GM18867 (cell line): ENCODE results near the gene BCL7C.
"Not testable (repeated sequence)": the region's sequence is repeated elsewhere in the genome, so short reads cannot be mapped to it uniquely, and the experiment has no call there.

Experiments
- ATAC-seq: cut with Tn5 transposase; IDR thresholded peaks from one replicate; pipeline ENCODE4 v1.9.1; 2021; ENCODE audit warnings: mild to moderate bottlenecking, moderate library complexity; ENCODE audit not compliant: unreplicated experiment

BCL7C gene

GRCh38 chr16:30893744-30894539, at the start of gene BCL7C:
TSS of gene BCL7C (minus strand) at chr16:30894077. CDS start at chr16:30893944, 133 bp downstream.
- ATAC-seq: peak; percentile 75

GRCh38 chr16:30942426-30942806, 48.5 kb upstream of the BCL7C start:
- ATAC-seq: no peak

DNA sequence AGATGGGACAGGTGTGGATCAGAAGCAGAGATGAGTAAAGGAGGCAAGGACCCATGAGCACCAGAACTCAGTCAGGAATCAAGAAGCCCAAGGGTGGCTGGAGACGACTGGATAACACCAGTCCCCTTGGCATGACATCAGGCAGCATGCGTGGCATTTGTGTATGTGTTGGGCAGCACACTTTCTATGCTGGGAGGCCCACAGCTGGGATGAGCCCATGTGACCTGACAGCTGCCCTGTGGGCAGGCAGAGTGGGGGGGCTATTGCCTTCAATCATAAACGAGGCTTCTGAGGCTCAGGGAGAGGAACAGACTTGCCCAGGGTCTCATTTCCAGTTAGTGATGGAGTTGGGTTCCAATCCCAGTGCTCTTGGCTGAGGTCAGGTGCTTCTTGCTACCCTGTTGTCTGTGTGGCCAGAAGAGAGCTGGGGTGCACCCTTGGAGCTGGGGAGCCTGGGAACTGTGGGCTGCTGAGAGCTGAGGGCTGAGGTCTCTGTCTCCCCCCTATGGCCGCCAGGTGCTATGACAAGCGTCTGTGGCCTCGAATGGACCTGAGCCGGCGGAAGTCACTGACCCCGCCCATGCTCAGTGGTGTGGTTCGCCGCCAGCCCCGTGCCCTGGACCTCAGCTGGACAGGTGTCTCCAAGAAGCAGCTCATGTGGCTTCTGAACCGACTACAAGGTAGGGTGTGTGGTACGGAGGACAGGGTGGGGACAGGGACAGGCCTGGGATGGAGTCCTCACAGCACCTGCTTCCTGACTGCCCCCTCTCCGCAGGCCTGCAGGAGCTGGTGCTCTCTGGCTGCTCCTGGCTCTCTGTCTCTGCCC, 47.9 kb upstream of the BCL7C start:
- peak; percentile 81 for ATAC-seq

DNA sequence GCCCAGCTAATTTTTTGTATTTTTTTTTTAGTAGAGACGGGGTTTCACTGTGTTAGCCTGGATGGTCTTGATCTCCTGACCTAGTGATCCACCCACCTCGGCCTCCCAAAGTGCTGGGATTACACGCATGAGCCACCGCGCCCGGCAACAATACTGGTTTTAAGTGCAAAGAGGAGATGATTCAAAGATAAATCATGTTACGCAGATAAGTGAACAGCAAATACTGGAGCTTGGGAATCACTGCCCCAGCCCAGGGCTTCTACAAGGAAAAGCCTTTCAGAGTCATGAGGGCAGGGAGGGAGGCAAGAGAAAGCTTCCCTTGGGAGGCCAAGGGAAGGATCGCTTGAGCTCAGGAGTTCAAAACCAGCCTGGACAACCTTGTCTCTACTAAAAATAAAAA, 45.7 kb upstream of the BCL7C start:
- not testable (repeated sequence) for ATAC-seq

DNA sequence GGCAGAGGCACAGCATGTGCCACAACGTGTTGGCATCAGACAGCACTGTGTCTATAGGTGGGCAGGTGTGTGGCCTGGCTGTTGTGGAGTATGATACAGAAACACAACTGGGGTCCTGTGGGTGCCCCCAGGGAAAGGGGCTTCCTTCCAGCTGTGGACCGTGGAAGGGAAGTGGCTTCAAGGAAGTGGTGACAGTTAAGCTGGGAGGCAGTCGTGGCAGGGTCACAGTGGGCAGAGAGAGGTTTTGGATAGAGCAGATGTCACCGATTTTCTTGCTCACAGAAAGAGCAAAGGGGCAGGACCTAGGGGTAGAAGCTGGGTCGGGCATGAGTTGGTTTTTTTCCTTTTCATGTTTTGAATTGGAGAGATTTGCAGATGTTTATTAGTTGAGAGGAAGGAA, 43.8 kb upstream of the BCL7C start:
- ATAC-seq: no peak

- no peak for ATAC-seq
Observed at GRCh38 chr16:30934827-30935557, 41.1 kb upstream of the BCL7C start.

DNA sequence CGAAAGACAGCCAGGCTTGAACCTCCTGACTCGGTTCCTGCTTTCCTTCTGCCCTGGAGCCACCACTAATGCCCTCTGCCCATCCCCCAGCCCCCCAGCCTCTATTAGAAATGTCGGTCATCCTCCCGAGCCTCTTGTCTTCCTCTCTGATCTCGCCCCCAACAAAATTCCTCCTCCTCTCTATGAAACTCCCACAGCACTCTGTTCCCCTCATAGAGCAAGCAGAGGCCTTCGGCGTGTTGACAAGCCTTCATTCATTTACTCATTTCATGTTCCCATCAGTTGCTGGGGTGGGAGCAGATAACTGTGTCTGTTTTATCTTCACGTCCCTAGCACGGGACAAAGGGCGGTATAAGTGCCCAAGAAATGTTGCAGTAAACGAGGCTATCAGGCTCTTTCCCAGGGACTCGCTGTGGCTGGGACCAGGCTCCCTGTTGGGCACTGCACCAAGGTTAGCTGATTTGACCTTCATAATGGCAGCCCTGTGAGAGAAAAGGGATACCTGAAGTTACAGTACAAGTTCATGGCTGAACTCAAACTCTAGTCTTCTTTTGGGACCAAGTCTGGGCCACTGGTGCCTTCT, 37.3 kb upstream of the BCL7C start:
- no peak for ATAC-seq

GRCh38 chr16:30930160-30930571, 36.3 kb upstream of the BCL7C start:
- ATAC-seq: no peak

DNA sequence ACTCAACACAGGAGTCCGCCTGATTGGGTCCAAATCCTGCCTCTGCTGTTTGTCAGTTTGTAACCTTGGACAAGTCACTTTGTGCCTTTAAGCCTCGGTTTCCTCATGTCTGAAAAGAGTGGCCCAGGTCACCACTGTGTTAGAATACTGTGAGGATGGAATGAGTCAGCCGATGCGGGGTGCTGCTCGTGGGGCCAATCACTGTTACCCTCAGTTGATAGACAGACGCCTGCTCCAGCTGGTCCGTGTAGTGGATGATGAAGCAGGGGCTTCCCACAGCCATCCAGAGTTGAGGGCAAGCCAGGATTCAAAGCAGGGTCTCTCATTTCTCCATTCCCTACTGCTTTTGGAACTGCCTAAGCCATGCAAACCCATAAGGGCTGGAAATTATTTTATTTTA, 35.3 kb upstream of the BCL7C start:
- no peak for ATAC-seq

GRCh38 chr16:30928390-30928789, 34.5 kb upstream of the BCL7C start:
- ATAC-seq: no peak

DNA sequence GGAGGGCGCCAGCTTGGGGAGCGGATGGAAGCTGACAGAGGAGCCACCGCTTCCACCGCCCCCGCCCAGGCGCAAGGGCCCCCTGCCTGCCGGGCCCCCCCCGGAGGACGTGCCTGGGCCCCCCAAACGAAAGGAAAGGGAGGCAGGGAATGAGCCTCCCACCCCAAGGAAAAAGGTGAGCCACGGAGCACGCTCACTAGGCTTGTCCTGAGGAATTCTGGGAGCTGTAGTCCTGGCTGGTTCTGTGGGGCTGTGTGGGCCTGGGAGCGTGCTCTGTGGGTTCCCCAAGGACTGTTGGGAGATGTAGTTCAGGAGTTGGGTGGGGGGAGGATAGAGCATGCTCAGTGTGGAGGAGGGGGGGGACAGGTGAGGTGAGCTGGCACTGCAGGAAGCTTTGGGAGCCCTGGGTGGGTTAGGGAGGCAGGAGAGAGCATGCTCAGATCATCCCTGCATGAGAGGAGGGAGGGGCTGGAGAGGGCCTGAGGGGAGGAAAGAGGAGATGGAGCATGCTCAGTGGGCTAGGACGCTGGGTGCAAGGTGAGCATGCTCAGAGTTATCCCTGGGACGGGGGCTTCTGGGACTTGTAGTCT, 34.0 kb upstream of the BCL7C start:
- no peak for ATAC-seq

DNA sequence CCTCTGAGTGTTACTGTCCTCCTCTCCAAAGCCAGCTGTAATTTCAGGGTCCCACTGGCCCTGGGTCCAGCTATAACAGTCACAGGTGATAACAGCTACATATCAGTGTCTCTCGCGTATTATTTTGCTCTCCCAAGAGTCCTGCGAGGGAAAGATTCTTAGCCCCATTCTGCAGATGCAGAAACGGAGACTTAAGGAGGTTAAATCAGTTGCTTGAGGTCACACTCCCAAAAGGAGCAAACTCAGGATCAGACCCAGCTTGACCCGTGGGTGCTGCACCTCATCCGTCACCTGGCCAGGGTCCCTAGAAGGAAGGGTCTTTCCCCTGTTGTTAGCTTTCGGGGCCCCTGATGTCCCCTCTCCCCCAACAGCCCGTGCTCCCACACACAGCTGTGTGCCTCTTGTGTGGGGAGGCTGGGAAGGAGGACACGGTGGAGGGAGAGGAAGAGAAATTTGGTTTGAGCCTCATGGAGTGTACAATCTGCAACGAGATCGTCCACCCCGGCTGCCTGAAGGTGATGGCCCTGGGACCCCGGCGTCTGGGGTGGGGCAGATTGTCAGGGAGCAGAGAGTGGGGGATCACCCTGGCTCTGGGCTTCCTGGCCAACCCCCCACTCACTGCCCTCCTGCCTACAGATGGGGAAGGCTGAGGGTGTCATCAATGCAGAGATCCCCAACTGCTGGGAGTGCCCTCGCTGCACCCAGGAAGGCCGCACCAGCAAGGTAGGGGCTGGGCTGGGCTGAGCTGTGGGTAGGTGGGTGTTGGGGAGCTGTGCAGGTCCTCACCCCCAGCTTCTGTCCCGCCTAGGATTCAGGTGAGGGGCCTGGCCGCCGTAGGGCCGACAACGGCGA, 33.3 kb upstream of the BCL7C start:
- ATAC-seq: no peak

DNA sequence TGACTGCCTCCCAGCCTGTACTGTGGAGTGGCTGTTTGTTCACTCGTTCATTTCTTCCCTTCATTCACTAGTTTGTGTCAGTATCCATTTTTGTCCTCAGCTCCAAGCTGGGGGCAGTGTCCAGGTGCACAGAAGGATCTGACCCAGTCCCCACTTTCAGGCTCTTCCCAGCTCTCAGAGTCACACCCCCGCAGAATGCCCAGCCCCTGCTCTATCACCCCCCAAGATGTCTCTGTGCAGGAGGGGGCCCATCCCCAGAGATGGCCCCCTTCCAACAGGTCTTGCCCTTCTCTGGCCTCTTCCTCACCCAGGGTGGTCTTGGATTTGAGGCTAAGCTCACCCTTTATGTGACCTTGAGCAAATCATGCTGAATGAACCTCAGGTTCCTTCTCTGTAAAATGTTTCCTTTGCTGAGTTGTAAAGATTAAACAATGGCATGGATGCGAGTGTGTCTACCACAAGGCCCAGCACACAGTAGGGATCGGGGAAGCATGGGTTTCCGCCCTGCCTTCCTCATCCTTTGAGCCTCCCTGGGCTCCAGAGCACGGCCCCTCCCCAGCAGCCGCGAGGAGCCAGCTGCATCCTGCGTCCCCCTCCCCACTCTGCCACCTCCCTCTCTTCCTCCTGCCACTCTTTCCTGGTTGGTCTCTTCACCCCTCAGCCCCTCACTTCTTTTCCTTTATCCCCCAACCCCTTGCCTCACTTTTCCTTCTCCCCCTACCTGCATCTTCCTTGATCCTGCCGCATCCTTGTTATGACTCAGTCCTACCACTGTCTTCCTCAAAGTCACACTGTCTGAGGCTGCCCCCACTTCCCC, 32.3 kb upstream of the BCL7C start:
- no peak for ATAC-seq

DNA sequence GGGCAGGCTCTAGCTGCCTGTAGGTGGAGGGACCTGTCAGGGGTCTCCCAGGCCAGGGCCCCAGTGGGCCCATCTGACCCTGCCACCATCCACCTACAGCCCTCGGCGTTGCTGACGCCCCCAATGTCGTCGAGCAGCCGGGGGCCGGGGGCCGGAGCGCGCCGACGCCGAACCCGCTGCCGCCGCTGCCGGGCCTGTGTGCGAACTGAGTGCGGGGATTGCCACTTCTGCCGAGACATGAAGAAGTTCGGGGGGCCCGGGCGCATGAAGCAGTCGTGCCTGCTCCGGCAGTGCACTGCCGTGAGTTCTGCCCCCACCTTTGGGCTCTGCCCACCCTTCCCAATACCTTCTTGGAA, 31.7 kb upstream of the BCL7C start:
- ATAC-seq: no peak

DNA sequence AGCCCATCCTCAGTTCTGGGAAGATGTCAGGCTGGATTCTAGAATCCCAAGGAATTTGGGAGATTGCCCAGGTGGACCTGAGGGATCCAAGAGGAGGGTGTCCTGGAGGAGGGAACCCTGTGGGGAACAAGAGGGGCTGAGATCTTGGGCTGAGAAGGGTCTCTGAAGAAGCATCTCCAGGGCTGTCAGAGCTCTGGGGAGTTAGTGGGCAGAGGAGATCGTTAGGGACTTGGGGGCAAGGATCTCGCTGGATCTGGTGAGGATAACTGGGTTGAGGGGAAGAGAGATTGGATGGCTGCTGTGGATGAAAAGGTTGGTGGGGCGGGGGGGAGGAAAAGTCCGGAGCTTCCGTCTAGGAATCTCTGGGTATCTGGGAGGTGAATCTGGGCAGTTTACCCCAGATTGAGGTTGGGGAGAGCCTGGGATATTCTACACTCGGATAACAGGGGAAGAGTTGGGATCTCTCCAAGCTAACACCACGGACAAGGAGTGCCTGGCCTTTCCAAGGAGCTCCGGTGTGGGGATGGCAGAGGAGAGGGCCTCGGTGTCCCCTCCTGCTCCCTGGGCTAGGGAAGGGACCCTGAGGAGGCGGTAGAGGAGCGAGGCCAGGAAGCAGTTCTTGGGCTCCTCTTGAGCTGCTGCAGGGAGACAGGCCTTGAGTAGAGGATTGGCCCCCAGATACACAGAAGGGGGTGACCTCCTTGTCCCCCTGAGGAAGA, 31.2 kb upstream of the BCL7C start:
- no peak for ATAC-seq

DNA sequence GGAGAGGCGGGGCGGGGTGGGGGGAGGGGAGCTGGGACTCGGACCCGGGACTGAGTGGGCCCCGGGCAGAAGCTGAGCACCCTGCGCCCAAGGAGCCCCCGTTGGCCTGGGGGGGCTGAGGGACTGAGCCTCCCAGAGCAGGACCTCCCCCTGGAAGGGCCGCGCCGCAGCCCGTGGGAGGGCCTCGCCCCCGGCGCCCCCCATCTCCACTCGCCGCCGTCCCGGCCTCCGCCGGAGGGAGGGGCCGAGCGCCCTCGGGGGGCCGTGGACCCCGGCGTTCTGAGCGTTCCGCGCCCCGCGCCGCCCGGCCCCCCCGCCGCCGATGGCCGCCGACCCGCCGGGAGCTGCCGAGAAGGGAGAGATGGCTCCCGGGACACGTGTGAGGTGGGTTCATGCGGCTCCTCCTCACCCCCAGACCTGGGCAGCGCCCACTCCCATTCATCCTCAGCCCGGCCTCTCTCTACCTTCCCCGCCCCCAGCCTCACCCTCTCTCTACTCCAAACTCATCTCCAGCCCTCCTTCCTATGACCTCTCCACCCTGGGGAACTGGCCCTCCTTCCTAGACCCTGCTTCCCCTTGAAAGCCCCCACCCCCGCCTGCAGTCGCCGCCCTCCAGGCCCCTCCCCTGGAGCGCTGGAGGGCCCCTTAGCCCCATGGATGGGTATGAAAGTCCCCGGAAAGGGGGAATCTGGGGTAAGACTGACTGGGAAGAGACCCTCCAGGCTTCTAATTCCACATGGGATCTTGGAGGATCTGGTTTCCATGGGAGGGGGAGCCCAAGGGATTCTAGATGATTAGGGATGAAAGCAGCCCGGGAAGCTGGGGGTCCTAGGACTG, 30.4 kb upstream of the BCL7C start:
- ATAC-seq: no peak

DNA sequence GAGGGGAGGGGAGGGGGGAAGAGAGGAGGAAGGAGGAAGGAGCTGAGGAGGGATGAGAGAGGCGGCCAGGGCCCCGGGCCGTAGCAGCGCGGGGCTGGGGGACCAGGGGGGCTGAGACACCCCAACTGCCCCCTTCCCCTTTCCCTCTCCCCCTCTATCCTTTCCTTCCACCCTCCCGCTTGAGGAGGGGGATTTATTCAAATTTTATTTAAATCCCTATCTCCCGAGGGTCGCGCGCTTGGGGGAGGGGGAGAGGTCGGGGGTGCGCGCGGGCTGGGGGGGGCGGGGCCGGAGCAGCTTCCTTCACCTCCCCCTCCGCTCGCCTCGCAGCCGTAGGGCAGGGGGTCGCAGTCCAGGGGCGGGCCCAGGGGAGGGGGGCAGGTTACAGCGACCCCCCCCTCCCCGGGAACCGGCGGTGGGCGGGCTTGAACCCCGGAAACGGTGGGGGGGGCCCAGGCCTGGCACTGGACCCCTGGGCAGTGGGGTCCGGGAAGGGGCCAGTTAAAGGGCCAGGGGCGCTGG, 29.7 kb upstream of the BCL7C start, which contains the start of gene FBXL19:
Gene FBXL19 (plus strand): TSS at position 19 of the 522 bp plus-strand sequence. CDS start 2,183 bp downstream, outside the sequence.
- no peak for ATAC-seq
